GM18861 (cell line): ENCODE measurements around the gene UNC80.
A peak's percentile ranks its signal among the peaks of the same experiment; 100 is the strongest.

Experiments used
- ATAC-seq: cut with Tn5 transposase; IDR thresholded peaks from one replicate; pipeline ENCODE4 v1.9.1; 2021; ENCODE audit not compliant: unreplicated experiment

UNC80 gene

GRCh38 chr2:209908511-209908910 lies 136.9 kb downstream of the UNC80 start:
- ATAC-seq, result no peak

GRCh38 chr2:209911486-209911885 lies 139.9 kb downstream of the UNC80 start:
- no peak for ATAC-seq

GRCh38 chr2:209913786-209914345 lies 142.2 kb downstream of the UNC80 start:
- no peak for ATAC-seq

GRCh38 chr2:209917154-209917771 lies 145.6 kb downstream of the UNC80 start:
- no peak for ATAC-seq

GRCh38 chr2:209918251-209918650 lies 146.6 kb downstream of the UNC80 start:
- ATAC-seq, result no peak

- no peak for ATAC-seq
Measured at GRCh38 chr2:209922116-209922515, 150.5 kb downstream of the UNC80 start.

GRCh38 chr2:209929369-209929768 lies 157.7 kb downstream of the UNC80 start:
- no peak for ATAC-seq

- ATAC-seq, result no peak
Measured at GRCh38 chr2:209933499-209934483, 162.2 kb downstream of the UNC80 start.

GRCh38 chr2:209936106-209936666 lies 164.6 kb downstream of the UNC80 start:
- no peak for ATAC-seq

GRCh38 chr2:209937893-209938292 lies 166.3 kb downstream of the UNC80 start:
- no peak for ATAC-seq

- ATAC-seq, result no peak
Measured at GRCh38 chr2:209938906-209939305, 167.3 kb downstream of the UNC80 start.

GRCh38 chr2:209940936-209941335 lies 169.3 kb downstream of the UNC80 start:
- no peak for ATAC-seq

GRCh38 chr2:209942426-209942825 lies 170.8 kb downstream of the UNC80 start:
- ATAC-seq, result no peak

- no peak for ATAC-seq
Measured at GRCh38 chr2:209942936-209943605, 171.4 kb downstream of the UNC80 start.

- no peak for ATAC-seq
Measured at GRCh38 chr2:209943776-209944175, 172.1 kb downstream of the UNC80 start.

- no peak for ATAC-seq
Measured at GRCh38 chr2:209946539-209946938, 174.9 kb downstream of the UNC80 start.

GRCh38 chr2:209956271-209956670 lies 184.6 kb downstream of the UNC80 start:
- ATAC-seq, result no peak

GRCh38 chr2:209958016-209958415 lies 186.4 kb downstream of the UNC80 start:
- no peak for ATAC-seq

- no peak for ATAC-seq
Measured at GRCh38 chr2:209960045-209960444, 188.4 kb downstream of the UNC80 start.

GRCh38 chr2:209960676-209961630 lies 189.3 kb downstream of the UNC80 start:
- ATAC-seq, result peak; percentile 97
